Measurements from ENCODE around the gene SMC1B.

The SMC1B gene

DNA sequence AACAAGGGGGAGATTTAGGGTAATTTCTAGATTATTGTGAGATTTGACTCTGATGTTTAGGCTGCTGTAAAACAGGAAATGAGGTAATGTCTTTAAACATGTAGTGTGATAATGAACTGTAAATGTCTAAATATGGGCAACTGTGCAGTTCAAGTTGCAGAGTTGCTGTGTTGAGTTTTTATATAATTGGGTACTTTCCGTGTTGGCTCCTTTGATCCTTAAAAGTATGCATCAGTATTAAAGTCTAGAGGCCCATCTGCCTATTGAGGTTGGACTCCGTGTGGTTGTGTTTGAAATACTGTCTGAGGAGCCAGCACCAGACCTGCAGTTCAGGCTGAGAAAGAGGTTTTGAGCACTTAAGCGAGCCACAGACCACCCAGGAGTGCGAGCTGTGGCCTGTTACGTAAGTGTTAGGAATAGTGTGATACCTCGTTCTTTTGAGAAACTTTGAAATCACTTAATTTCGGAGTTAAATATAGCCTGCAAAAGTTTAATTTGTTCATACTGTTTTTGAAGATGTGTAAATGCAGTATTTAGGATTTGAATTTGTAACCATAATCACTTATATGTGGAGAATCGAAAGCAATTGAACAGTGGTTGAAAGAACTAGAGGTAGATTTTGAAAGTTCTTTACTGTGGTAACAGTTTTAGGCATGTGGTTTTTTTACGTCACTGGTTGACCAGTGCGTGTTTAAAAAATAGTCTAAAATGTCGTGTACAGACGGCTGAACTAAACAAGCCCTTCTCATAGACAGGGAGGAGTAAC is 94.7 kb downstream of the SMC1B start:
- no peak for DNase-seq

DNA sequence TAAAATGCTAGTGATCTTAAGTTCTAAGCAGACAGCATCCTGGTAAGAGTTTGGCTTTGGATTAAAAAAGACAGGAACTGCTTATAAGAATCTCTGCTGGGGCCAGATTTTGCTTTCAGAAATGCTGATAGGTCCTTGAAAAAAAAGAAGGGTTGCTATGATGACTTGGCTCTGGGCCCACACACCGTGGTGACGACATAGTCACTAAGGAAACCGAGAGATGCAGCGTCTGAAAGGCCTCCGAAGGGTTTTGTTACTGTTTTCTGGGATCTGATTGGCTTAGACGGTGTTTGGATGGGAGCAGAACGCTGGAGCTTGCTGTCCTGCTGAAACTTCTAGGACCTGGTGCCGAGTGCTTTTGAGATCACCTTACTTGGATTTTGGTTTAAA is 95.2 kb downstream of the SMC1B start:
- peak; percentile 44 for DNase-seq

GRCh38 chr22:45317551-45318167 is 95.7 kb downstream of the SMC1B start:
- no peak for DNase-seq

GRCh38 chr22:45316796-45317526 is 96.4 kb downstream of the SMC1B start:
- DNase-seq, result no peak

DNA sequence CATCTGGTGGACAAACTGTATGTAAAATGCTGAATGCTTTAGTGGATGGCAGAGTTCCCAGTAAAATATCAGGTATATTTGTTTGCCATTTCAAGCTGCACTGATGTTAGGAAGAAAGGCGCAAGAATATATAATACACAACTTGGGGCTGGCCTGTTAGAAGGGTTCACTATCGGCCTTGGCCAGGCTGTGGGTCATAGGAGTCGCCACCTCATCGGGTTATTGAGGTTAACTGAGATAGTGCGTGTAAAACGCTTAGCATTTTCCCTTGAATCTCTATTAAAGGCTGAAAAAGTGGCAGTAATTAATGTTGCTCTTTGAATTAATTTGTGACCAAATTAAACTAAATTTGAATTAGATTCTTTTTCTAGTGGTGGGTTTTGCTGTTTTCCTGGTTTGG is 98.6 kb downstream of the SMC1B start:
- DNase-seq, result no peak

- no peak for DNase-seq
These were observed 99.2 kb downstream of the SMC1B start for GRCh38 chr22:45314054-45314721.

- DNase-seq, result no peak
These were observed 100.5 kb downstream of the SMC1B start for GRCh38 chr22:45312856-45313255.

DNA sequence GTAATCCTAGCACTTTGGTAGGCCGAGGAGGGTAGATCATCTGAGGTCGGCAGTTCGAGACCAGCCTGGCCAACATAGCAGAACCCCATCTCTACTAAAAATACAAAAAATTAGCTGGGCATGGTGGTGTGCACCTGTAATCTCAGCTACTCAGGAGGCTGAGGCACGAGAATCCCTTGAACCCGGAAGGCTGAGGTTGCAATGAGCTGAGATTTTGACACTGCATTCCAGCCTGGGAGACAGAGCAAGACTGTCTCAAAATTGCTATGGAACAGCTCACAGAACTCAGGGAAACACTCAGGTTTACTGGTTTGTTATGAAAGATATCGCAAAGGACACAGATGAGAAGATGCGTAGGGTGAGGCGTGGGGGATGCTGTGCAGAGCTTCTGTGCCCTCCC is 101.0 kb downstream of the SMC1B start:
- DNase-seq, result no peak

DNA sequence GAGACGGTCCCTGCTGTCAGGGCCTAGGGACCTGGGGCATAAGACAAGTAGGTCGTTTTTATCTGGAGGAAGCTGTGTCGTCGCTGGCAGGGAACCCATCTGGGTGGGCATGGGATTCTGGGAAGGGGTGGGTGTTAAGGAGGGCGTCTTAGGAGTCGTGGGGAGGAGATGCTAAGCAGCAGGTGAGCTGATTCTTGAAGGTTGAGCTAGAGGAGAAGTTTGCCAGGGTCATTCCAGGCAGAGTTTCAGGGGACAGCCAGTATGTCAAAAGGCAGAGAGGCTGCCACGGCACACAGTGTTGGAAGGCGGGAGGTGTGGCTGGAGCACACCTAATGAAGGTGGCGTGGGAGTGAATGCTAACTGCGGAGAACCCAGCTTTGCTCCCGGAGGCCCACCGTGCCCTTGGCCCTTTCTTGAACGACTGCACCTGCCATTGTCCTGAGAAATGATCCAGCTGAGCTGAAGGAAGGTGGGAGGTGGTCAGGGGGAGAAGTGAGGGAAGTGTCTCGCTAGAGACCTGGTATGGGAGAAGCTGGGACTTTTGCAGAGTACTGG is 102.3 kb downstream of the SMC1B start:
- DNase-seq, result peak; percentile 19

- DNase-seq, result peak; percentile 44
These were observed 102.9 kb downstream of the SMC1B start for GRCh38 chr22:45310331-45310976.

DNA sequence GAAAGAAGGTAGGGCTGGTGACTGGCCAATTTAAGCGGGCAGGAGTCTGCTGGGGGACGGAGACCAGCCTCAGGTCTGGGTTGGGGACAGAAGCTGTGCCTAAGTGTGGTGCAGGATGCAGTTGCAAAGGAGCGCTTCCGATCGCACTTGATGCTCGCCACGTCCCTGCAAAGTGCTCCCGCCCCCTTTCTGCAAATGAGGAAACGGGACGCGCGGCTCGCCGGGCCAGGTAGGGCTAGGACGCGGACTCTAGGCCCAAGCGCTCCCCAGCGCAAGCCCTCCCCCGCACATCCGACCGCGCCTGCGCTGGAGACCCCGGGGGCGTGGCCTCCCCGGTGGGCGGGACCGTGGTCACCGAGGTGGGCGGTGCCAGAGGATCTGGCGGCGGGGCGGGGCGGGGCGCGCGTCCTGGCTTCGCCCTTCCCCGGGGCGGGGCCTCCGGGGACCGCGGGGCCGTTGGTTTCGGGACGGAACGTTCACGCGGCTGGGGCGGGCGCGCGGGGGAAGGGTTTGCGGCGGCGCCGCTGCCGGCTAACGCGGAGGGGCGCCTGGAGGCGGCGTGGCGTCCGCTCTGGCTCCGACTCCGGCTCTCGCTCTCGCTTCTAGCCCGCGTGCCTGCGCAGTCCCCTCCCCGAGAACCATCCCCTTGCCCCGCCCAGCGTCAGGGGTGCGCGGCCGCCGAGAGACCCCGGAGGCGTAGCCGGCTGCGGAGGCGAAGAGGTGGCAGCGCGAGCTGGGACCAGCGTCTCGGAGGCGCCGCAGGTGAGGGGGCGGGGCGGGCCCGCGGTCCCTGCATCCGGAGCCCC is 103.8 kb downstream of the SMC1B start, which contains the start of gene FAM118A:
FAM118A (plus strand) TSS at position 513 of the 806 bp plus-strand sequence. CDS start 12,446 bp downstream, outside the sequence.
- DNase-seq, result peak; percentile 97

GRCh38 chr22:45308957-45309421 is 104.4 kb downstream of the SMC1B start:
- no peak for DNase-seq

GRCh38 chr22:45308391-45308956 is 104.9 kb downstream of the SMC1B start:
- no peak for DNase-seq

- DNase-seq, result no peak
These were observed 107.3 kb downstream of the SMC1B start for GRCh38 chr22:45306139-45306538.

- no peak for DNase-seq
These were observed 107.8 kb downstream of the SMC1B start for GRCh38 chr22:45305456-45306075.

GRCh38 chr22:45304971-45305370 is 108.4 kb downstream of the SMC1B start:
- no peak for DNase-seq

DNA sequence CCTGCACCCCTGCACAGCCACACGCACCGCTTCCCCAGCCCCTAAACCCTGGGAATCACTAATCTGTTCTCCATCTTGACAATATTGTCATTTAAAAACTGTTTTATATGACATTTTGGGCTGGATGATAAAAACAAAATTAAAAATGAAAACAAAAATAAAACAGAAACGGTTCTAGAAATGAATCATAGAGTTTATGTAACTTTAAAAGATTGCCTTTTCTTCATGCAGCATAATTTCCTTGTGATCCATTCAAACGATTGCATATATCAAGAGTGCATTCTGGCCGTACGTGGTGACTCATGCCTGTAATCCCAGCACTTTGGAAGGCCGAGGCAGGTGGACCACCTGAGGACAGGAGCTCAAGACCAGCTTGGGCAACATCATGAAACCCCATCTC is 110.2 kb downstream of the SMC1B start:
- DNase-seq, result no peak

DNA sequence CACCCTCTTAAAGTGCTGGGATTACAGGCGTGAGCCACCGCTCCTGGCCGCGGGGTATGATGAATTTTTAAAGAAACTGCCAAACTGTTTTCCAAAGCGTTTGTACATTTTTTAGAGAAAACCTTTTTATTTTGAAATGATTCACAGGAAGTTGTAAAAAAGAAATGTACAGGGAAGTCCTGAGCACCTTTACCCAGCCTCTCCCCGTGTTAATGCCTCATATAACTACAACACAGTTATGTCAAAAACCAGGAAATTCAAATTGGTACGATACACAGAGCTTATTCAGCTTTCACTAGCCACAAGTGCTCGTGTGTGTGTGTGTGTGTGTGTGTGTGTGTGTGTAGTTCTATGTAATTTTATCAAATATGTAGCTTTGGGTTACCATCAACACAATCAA is 110.6 kb downstream of the SMC1B start:
- no peak for DNase-seq

DNA sequence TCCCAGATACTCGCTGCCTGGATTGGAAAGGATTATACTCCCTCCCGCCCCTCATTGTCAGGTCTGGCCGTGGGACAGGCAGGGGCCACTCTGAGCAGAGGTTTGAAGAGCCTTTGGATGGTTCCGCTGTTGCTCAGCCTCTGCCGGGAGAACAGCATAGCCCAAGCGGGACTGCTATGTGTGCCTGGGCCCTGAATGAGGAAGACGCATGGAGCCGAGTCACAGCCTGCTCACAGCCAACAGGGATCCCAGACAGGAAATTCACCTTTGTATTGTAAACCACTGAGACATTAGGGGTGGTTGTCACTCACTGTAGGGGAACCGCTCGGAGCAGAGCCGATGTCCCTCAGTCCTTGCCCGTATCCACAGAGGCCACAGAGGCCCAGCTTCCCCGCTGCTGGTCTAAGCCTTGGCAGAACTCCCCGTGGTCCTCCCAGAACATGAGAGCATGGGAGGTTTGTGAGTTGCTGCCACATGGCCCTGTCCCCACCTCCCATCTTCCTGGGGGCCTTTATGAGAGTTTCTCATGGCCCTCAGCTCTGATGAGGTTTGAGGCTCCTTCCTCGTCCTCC is 114.4 kb downstream of the SMC1B start:
- no peak for DNase-seq

Measured in right kidney (tissue), 1 donor.